GM18867 (cell line): ENCODE measurements around the gene EXOC6.
A peak's percentile ranks its signal among the peaks of the same experiment; 100 is the strongest.

Experiments
- ATAC-seq: cut with Tn5 transposase; IDR thresholded peaks from one replicate; pipeline ENCODE4 v1.9.1; 2021; ENCODE audit warnings: mild to moderate bottlenecking, moderate library complexity; ENCODE audit not compliant: unreplicated experiment

The EXOC6 gene, protein sequence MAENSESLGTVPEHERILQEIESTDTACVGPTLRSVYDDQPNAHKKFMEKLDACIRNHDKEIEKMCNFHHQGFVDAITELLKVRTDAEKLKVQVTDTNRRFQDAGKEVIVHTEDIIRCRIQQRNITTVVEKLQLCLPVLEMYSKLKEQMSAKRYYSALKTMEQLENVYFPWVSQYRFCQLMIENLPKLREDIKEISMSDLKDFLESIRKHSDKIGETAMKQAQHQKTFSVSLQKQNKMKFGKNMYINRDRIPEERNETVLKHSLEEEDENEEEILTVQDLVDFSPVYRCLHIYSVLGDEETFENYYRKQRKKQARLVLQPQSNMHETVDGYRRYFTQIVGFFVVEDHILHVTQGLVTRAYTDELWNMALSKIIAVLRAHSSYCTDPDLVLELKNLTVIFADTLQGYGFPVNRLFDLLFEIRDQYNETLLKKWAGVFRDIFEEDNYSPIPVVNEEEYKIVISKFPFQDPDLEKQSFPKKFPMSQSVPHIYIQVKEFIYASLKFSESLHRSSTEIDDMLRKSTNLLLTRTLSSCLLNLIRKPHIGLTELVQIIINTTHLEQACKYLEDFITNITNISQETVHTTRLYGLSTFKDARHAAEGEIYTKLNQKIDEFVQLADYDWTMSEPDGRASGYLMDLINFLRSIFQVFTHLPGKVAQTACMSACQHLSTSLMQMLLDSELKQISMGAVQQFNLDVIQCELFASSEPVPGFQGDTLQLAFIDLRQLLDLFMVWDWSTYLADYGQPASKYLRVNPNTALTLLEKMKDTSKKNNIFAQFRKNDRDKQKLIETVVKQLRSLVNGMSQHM

DNA sequence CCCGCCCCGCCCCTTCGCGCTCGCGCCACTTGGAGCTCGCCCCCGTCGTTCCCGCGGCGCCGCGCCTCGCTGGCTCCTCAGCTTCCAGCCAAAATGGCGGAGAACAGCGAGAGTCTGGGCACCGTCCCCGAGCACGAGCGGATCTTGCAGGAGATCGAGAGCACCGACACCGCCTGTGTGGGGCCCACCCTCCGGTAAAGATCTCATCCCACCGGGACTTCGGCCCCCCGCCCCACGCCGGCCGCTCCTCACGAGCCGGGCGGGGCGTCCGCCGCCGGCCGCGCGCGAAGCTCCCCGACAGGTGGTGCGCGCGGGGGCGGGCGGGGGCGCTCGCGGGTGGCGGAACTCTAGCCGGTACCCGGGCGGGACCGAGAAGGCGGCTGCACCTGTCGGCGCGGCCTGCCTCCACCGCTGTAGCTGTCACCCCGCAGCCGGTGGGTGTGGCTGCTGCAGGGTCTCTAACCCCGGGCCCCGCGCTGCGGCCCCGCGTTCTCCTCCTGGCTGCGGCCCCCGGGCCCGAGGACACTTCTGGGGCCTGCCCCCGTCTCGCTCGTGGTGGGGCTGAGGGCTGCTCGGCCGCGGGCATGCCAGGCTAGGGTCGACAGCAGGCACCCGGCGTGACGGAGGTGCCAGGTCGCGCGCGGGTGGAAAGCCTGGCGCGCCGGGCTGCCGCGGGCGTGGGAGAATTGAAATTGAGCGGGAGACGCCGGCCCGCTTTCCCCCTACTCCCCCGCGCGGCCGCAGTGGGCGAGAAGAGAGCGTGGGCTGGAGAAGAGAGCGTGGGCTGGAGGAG lies at the start of gene EXOC6:
TSS of gene EXOC6 (plus strand) at position 80 of the 793 bp plus-strand sequence. CDS start at position 94, 14 bp downstream.
- ATAC-seq: peak; percentile 87

DNA sequence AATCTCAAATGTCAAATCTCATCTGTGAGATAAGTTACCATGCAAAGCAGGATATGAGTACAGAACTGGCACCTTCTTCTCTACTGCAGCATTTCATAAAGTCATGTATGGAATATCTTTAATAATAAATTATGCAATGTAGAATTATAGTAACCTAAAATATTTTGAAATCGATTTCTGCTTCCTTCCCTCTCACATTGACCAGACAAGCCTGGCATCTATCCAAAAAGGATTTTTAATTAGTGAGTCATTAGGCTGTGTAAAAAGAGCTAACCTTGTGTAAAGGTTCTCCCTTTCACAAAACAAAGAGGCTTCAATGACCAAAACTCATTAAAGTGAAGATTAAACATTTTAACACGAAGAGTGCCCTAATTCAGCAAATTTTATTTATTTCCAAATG lies 48.8 kb upstream of the EXOC6 start:
- ATAC-seq: no peak

- no peak for ATAC-seq
These were observed 48.1 kb upstream of the EXOC6 start for GRCh38 chr10:92800134-92800733.

- no peak for ATAC-seq
These were observed 46.1 kb upstream of the EXOC6 start for GRCh38 chr10:92801978-92802872.

DNA sequence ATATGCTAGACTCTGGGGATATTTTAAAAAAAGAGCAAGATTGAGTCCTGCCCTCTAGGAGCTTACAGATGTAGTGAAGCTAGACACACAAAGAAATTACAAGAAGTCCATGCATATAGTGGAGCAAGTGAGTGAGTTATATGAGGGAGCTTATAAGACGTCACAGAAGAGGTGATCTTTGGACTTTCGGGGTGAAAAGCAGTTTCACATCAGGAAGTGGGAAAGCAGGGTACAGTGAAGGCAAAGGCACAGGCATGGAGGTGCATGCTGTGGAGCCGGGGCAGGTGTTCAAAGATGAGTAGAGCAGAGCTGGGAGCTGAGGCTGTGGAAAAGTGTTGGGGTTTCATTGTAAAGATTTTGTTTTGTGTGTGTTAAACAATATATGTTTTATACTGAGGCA lies 38.5 kb upstream of the EXOC6 start:
- no peak for ATAC-seq

DNA sequence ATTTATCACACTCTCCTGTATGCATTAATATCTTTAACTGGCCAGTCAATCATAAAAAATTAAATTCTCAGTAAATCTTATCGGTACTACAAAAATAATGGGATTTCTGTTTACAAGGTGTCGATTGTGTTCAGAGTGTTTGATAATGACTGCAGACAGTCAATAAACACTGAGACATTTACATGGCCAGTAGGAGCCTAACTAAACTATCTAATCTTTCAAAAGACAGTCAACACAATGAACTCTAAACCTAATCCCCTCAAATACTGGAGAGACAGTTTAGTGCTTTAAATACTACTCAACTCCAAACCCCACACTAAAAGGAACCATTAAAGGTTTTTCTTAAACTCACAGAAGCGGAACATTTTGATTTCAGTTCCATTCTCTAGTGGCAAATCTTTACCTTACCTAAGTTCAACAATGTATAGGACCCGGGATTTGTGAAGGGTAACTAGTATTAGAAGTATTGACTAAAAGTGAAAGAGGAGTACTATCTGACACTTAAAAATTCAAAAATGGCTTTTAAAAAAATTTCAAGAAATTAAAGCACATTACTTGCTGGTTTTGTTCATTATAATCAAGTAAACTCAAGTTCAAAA lies 37.3 kb upstream of the EXOC6 start:
- no peak for ATAC-seq

DNA sequence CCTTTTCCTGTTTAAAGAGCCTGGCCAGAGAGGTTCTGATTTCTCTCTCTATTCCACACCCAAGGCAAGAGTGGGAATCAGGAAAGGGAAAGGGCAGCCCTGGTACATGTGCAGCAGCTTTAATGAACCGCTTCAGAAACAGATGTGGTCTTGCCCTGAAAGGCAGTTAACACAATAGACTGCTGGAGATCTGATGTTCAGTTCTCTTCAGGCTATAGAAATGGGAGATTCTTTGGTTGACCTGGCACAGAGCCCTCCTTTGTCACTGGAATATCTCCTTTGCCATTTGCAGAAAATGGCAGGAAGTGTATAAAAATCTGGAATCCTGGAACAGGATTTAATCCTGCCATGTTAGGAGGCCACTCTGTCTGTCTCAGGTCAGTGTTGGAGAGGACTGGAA lies 36.3 kb upstream of the EXOC6 start:
- no peak for ATAC-seq

GRCh38 chr10:92813979-92814378 lies 34.3 kb upstream of the EXOC6 start:
- no peak for ATAC-seq

- no peak for ATAC-seq
These were observed 33.5 kb upstream of the EXOC6 start for GRCh38 chr10:92814790-92815189.

DNA sequence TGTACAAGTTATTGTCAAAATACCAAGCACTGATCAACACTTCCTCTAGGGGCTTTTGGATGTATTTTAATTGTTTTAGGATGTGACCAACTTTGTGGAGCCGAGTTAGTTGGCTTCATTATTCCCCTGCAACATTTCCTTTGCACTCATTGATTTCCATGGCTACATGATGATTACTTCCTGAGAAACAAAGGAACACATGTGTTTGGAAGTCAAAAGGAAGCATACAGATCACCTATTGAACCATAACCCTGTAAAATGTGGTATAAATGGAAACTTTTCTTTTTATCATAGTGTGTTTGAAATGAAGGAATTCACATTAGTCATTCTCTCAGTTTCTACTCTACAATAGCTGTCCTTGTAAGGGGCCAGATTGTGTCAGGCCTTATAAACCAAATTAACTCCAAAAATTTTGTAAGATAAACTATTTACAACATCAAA lies 32.2 kb upstream of the EXOC6 start:
- ATAC-seq: no peak

DNA sequence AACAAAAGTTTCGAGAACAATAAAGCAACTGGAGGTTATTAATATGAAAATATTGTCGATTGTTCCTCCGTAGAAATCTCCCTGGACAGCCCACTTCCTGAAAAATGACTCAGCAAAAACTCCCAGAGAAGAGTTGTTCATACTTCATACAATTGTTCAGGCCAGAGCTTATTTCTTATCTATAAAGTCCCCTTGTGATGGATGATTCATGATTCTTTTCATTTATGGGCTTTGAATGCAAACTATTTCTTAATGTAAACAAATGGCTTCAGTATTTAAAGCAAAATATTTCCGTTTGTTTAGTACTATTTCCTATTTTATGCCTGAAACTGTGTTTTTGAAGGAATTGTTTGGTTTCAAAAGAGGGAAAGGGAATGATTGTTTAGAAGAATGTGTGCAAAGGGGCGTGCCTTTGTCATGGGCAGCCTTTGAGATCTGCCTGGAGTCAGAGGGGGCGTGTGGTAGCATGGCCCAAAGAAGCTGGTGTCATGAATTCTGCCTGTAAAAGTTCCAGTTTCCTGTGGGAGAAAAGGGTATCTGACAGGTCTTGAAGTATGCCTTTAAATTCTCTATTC lies 26.2 kb upstream of the EXOC6 start:
- no peak for ATAC-seq

DNA sequence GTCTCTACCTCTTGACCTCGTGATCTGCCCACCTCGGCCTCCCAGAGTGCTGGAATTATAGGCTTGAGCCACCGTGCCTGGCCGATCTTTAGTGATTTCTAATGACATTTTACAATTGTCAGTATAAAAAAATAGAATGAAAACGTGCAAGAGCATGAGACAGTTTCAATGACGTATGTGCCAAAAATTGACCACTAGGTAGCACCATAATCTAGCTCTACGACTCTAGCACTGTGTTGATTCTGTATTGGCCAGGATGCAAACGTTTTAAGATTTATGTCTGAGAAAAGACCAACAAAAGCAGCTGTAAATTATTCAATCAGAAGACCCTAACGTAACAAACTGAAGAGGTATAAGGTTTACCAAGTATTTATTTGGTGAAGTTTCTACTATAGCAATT lies 25.4 kb upstream of the EXOC6 start:
- ATAC-seq: no peak

DNA sequence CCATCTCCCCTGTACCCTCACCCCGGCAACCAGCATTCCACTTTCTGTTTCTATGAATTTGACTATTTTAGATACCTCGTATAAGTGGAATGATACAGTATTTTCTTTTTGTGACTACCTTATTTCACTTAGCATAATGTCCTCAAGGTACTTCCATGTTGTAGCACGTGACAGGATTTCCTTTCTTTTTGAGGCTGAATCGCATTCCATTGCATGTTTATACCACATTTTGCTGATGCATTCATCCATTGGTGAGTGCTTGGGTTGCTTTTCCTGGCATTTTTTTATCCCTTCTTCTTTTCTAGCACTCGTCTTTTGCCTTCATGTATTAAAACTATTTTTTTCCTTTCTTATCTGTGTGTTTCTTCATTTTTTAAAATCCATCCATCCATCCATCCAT lies 22.3 kb upstream of the EXOC6 start:
- no peak for ATAC-seq

DNA sequence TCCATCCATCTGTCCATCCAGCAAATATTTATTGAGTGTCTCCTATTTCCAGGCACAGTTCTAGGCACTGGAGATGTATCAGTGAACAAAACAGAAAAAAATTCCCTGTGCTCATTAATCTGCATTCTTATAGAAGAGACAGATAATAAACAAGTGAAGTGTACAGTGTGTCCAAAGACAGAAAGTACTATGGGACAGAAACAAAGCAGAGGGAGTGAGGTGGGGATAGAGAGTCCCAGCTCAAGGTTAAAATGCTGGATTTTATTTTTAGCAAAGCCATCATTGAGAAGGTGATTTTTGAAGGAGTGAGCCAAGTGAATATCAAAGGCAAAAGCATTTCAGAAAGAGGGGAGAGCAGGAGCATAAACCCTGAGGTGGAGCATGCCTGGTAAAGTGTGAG lies 21.8 kb upstream of the EXOC6 start:
- ATAC-seq: no peak

- ATAC-seq: no peak
These were observed 19.1 kb upstream of the EXOC6 start for GRCh38 chr10:92829042-92829785.

DNA sequence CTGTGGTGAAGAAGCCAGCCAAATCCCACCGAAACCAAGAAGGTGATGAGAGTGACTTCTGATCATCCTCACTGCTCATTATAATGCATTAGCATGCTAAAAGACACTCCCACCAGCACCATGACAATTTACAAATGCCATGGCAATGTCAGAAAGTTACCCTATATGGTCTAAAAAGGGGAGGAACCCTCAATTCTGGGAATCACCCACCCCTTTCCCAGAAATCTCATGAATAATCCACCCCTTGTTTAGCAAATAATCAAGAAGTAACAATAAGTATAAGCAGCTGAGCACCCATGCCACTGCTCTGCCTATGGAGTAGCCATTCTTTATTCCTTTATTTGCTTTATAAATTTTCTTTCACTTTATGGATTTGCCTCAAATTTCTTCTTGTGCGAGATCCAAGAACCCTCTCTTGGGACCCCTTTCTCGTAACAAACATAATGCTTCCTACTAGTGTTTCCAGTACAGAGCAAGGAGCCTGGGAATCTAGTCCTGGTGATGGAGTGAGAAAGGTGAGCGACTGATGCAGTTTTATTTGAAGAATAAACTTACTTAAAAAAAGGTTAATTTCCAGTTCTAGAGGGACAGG lies 18.4 kb upstream of the EXOC6 start:
- ATAC-seq: no peak

GRCh38 chr10:92830478-92831389 lies 17.6 kb upstream of the EXOC6 start:
- ATAC-seq: no peak
